Fibroblast of skin of left quadriceps (primary cell): ENCODE results near the gene TMTC1.

Source experiments
- DNase-seq, 2 experiments: peaks; one replicate each; pipeline ENCODE4 v3.0.0-alpha.2; 2013; ENCODE audit warnings: low read depth in 2 of 2

TMTC1 gene

GRCh38 chr12:29451888-29452287 is 331.9 kb downstream of the TMTC1 start:
- no peak for DNase-seq
